ENCODE results near the gene RECQL5.

GRCh38 chr17:75623386-75623785 is 43.6 kb downstream of the RECQL5 start:
- TF ChIP-seq, protein P1, sequence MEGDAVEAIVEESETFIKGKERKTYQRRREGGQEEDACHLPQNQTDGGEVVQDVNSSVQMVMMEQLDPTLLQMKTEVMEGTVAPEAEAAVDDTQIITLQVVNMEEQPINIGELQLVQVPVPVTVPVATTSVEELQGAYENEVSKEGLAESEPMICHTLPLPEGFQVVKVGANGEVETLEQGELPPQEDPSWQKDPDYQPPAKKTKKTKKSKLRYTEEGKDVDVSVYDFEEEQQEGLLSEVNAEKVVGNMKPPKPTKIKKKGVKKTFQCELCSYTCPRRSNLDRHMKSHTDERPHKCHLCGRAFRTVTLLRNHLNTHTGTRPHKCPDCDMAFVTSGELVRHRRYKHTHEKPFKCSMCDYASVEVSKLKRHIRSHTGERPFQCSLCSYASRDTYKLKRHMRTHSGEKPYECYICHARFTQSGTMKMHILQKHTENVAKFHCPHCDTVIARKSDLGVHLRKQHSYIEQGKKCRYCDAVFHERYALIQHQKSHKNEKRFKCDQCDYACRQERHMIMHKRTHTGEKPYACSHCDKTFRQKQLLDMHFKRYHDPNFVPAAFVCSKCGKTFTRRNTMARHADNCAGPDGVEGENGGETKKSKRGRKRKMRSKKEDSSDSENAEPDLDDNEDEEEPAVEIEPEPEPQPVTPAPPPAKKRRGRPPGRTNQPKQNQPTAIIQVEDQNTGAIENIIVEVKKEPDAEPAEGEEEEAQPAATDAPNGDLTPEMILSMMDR (IDR thresholded peaks at IDR 0.05; ENCODE audit: low read depth, low read length): no peak
- TF ChIP-seq EZH2phosphoT487 (IDR thresholded peaks at IDR 0.05; ENCODE audit: low read depth): no peak
